H1 (cell line): ENCODE measurements around the gene RPA3. TPM values are rescaled to one million over a fixed set of nuclear protein-coding genes. Genes with fewer than 3 reads are reported as not detected.

Experiments used
- CTCF ChIA-PET: fragments of 300-600 bp; sonication (Branson Sonifier 250); formaldehyde crosslinking; loops from one replicate; lab custom pipeline; 2021; ENCODE audit not compliant: partially characterized antibody; lab: Charles Lee
- POLR2A ChIA-PET: fragments of 300-600 bp; sonication (Branson Sonifier 250); formaldehyde crosslinking; loops from one replicate; lab custom pipeline; 2021; ENCODE audit warnings: inconsistent platforms; ENCODE audit not compliant: partially characterized antibody; lab: Charles Lee
- DNase-seq, 2 experiments: peaks; one replicate each; pipeline versions ENCODE4 v3.0.0 to v3.0.0-alpha.2; 2010 to 2022; ENCODE audit warnings: low spot score in 2 of 2, low read depth in 1 of 2, mixed read lengths in 1 of 2
- FAIRE-seq: peaks from 2 replicates; lab custom pipeline; 2011; peaks lifted over from hg19 to GRCh38; lab: Jason Lieb, UNC
- H2AFZ ChIP-seq: 2 replicates; pipeline ENCODE4 v1.8.1; 2012; ENCODE audit warnings: low read length, inconsistent platforms
- H2AK5ac ChIP-seq: 2 replicates; pipeline ENCODE4 v1.6.1; 2013; ENCODE audit warnings: low read depth, low read length
- H2BK120ac ChIP-seq: replicated peaks from 2 replicates; pipeline ENCODE3; 2013; ENCODE audit warnings: low read depth, low read length, inconsistent platforms
- H2BK12ac ChIP-seq: 2 replicates; pipeline ENCODE4 v1.6.1; 2013; ENCODE audit warnings: low read depth, low read length
- H2BK15ac ChIP-seq: 2 replicates; pipeline ENCODE4 v1.6.1; 2013; ENCODE audit warnings: low read length
- H2BK20ac ChIP-seq: 2 replicates; pipeline ENCODE4 v1.6.1; 2013; ENCODE audit warnings: low read length
- H2BK5ac ChIP-seq: 2 replicates; pipeline ENCODE4 v1.6.1; 2013; ENCODE audit warnings: low read depth, low read length
- H3K14ac ChIP-seq: 2 replicates; pipeline ENCODE4 v1.6.1; 2013; ENCODE audit warnings: inconsistent platforms; ENCODE audit not compliant: insufficient read length
- H3K18ac ChIP-seq: 2 replicates; pipeline ENCODE4 v1.6.1; 2013; ENCODE audit warnings: low read length; ENCODE audit errors: extremely low read depth
- H3K23ac ChIP-seq: 2 replicates; pipeline ENCODE4 v1.6.1; 2013; ENCODE audit warnings: inconsistent platforms; ENCODE audit not compliant: insufficient read length
- H3K23me2 ChIP-seq: 2 replicates; pipeline ENCODE4 v1.6.1; 2013; ENCODE audit warnings: low read depth, low read length
- H3K27ac ChIP-seq: 2 replicates; pipeline ENCODE4 v1.6.1; 2011; ENCODE audit warnings: low read depth, low read length, inconsistent platforms
- H3K27me3 ChIP-seq, 4 experiments: replicated peaks in 1 of 4; 1 replicate in 1 of 4; 2 replicates in 3 of 4; pipeline versions ENCODE4 v1.6.1 to v1.8.1; 2011 to 2013; ENCODE audit warnings: low read length in 3 of 4, mild to moderate bottlenecking in 3 of 4, inconsistent platforms in 2 of 4, mixed read lengths in 2 of 4, moderate library complexity in 1 of 4; ENCODE audit not compliant: control insufficient read depth in 3 of 4, insufficient read depth in 3 of 4; ENCODE audit errors: extremely low read depth in 1 of 4
- H3K36me3 ChIP-seq, 4 experiments: 2 replicates each; pipeline versions ENCODE4 v1.6.1 to v1.8.1; 2011 to 2013; ENCODE audit warnings: mild to moderate bottlenecking in 4 of 4, low read length in 3 of 4, moderate library complexity in 2 of 4, control low read depth in 1 of 4, inconsistent platforms in 1 of 4; ENCODE audit not compliant: insufficient read depth in 4 of 4, control insufficient read depth in 2 of 4
- H3K4ac ChIP-seq: replicated peaks from 2 replicates; pipeline ENCODE3; 2013; ENCODE audit warnings: low read length, low read depth, mixed read lengths, inconsistent platforms; ENCODE audit not compliant: insufficient read length
- H3K4me1 ChIP-seq, 4 experiments: replicated peaks in 1 of 4; 1 replicate in 1 of 4; 2 replicates in 3 of 4; pipeline versions ENCODE4 v1.6.1 to v1.8.1; 2011 to 2013; ENCODE audit warnings: low read length in 3 of 4, inconsistent platforms in 2 of 4, mixed read lengths in 1 of 4; ENCODE audit not compliant: insufficient read depth in 4 of 4, control insufficient read depth in 3 of 4
- H3K4me2 ChIP-seq, 2 experiments: 2 replicates each; pipeline versions ENCODE4 v1.6.1 to v1.8.1; 2011 to 2013; ENCODE audit warnings: low read depth in 2 of 2, low read length in 2 of 2, control low read depth in 1 of 2, inconsistent platforms in 1 of 2, mild to moderate bottlenecking in 1 of 2; ENCODE audit not compliant: insufficient read depth in 1 of 2
- H3K4me3 ChIP-seq, 4 experiments: fragments of 200-600, 300-600 bp in 1 of 4; sonication (generic), shearing (Covaris generic), sonication (Bioruptor Twin) in 1 of 4; 2 replicates each; pipeline versions ENCODE4 v1.5.1 to v1.8.1; 2011 to 2016; ENCODE audit warnings: low read length in 4 of 4, low read depth in 3 of 4, control low read depth in 2 of 4, inconsistent platforms in 2 of 4, mild to moderate bottlenecking in 2 of 4, mixed read lengths in 1 of 4, moderate library complexity in 1 of 4; ENCODE audit not compliant: insufficient read depth in 2 of 4; ENCODE audit errors: extremely low read depth in 1 of 4
- H3K56ac ChIP-seq: replicated peaks from 2 replicates; pipeline ENCODE3; 2013; ENCODE audit warnings: low read depth, mild to moderate bottlenecking, mixed read lengths, low read length, inconsistent platforms; ENCODE audit not compliant: insufficient read length
- H3K79me1 ChIP-seq: 2 replicates; pipeline ENCODE4 v1.6.1; 2013; ENCODE audit warnings: low read depth, low read length, control low read depth
- H3K79me2 ChIP-seq, 2 experiments: 2 replicates each; pipeline versions ENCODE4 v1.6.1 to v1.8.1; 2012 to 2013; ENCODE audit warnings: low read length in 2 of 2, mild to moderate bottlenecking in 2 of 2, inconsistent platforms in 1 of 2; ENCODE audit not compliant: insufficient read depth in 2 of 2, control insufficient read depth in 1 of 2
- H3K9ac ChIP-seq, 4 experiments: replicated peaks in 1 of 4; 1 replicate in 1 of 4; 2 replicates in 3 of 4; pipeline versions ENCODE4 v1.6.1 to v1.8.1; 2011 to 2013; ENCODE audit warnings: low read depth in 3 of 4, low read length in 3 of 4, control low read depth in 2 of 4, mild to moderate bottlenecking in 2 of 4, moderate library complexity in 2 of 4, inconsistent platforms in 1 of 4; ENCODE audit errors: extremely low read depth in 1 of 4
- H3K9me3 ChIP-seq, 2 experiments: 2 replicates each; pipeline versions ENCODE4 v1.6.1 to v1.8.1; 2012 to 2013; ENCODE audit warnings: mild to moderate bottlenecking in 2 of 2, moderate library complexity in 2 of 2, control low read depth in 1 of 2, inconsistent platforms in 1 of 2, low read depth in 1 of 2, low read length in 1 of 2, mixed read lengths in 1 of 2; ENCODE audit not compliant: insufficient read depth in 2 of 2
- H4K20me1 ChIP-seq, 2 experiments: replicated peaks in 1 of 2; 2 replicates each; pipeline versions ENCODE3 to v1.8.1; 2011 to 2013; ENCODE audit warnings: inconsistent platforms in 2 of 2, low read length in 2 of 2, mild to moderate bottlenecking in 1 of 2; ENCODE audit not compliant: insufficient read depth in 2 of 2, control insufficient read depth in 1 of 2
- H4K5ac ChIP-seq: 2 replicates; pipeline ENCODE4 v1.6.1; 2013; ENCODE audit warnings: low read length, low read depth, mixed read lengths, inconsistent platforms; ENCODE audit not compliant: insufficient read length
- H4K8ac ChIP-seq: 2 replicates; pipeline ENCODE4 v1.8.0; 2013; ENCODE audit warnings: mild to moderate bottlenecking, moderate library complexity, low read length, inconsistent platforms; ENCODE audit not compliant: insufficient read depth; ENCODE audit errors: extremely low read depth
- H4K91ac ChIP-seq: replicated peaks from 2 replicates; pipeline ENCODE3; 2013; ENCODE audit warnings: low read length, mixed read lengths, inconsistent platforms; ENCODE audit not compliant: insufficient read length
- BACH1 ChIP-seq: IDR thresholded peaks from 2 replicates; pipeline ENCODE4 v1.6.1; 2012; ENCODE audit warnings: low read length, improper control_type of control experiment
- MAFK ChIP-seq: IDR thresholded peaks from 2 replicates; pipeline ENCODE4 v1.6.1; 2012; ENCODE audit warnings: low read depth, mild to moderate bottlenecking, improper control_type of control experiment, low read length
- WGBS, 2 experiments: shearing (Covaris generic) in 1 of 2; methylation state at CpG; one replicate each; pipeline versions ENCODE4 v1.1.6 to v1.1.7; 2013 to 2015; ENCODE audit warnings: low lambda C conversion rate in 2 of 2, mixed read lengths in 2 of 2, inconsistent platforms in 1 of 2, low coverage in 1 of 2, missing lambda C conversion rate in 1 of 2; ENCODE audit not compliant: insufficient replicate concordance in 2 of 2, insufficient coverage in 1 of 2, insufficient read length in 1 of 2; ENCODE audit errors: extremely low coverage in 1 of 2, missing lambda C conversion rate in 1 of 2; 5-methylcytosine and 5-hydroxymethylcytosine counted together
- polyA plus RNA-seq, 7 experiments: library from polyadenylated mRNA; depleted of rRNA in 3 of 7; stranded (reverse) in 5 of 7; unstranded in 2 of 7; fragments of >200 nt in 5 of 7; fragments of 200-250 nt in 2 of 7; gene quantifications; 1 replicate in 5 of 7; 2 replicates in 1 of 7; 4 replicates in 1 of 7; pipeline versions ENCODE4 v1.2.1 to v1.2.3, GENCODE V29; 2011 to 2013; ENCODE audit warnings: missing spikeins in 2 of 7, mixed read lengths in 2 of 7
- total RNA-seq: library from RNA; stranded (reverse); fragmentation: NEBNext Ultra II Directional; extraction: Animal tissue kit (Norgen Biotek cat#: 25700); gene quantifications from 2 replicates; pipeline ENCODE4 v1.2.1, GENCODE V29; 2021

RPA3 gene
- total and polyA plus RNA-seq, 2 of the 8 experiments (the other 6 are each of a cell fraction or from before 2014, with no cell fraction given), result 60.2 to 105 TPM

GRCh38 chr7:7739204-7740036, 21.0 kb upstream of the RPA3 start:
- H2AK5ac ChIP-seq, result no peak overlapping the region
- H3K9me3 ChIP-seq, result no peaks in the 10 kb centered on the region; a peak in 1 of 4 replicates
- no peak overlapping the region for H4K8ac ChIP-seq
- no peak overlapping the region for H3K14ac ChIP-seq
- H3K27me3 ChIP-seq, result no peaks in the 10 kb centered on the region
- CTCF ChIA-PET, result interaction anchor here (1.0 to 2.0 kb wide), 4 partner anchors 9 to 475 kb away, joined by 4 read pairs; no protein-coding TSS in a partner anchor
- H3K23ac ChIP-seq, result no peak overlapping the region
- H3K79me2 ChIP-seq, result no peaks in the 10 kb centered on the region
- 91% methylated on average over 4 of the region's 4 CpGs; no CpG with 5 or more reads in 1 of the 2 experiments for WGBS, 2 experiments
- no peak overlapping the region for H2BK12ac ChIP-seq
- H3K4ac ChIP-seq, result no peak overlapping the region
- FAIRE-seq (no peak), DNase-seq (no peak)
- no peak overlapping the region for H2BK20ac ChIP-seq
- no peak overlapping the region for H3K18ac ChIP-seq
- no peak overlapping the region for H3K27ac ChIP-seq
- no peak overlapping the region for H2BK15ac ChIP-seq
- H4K5ac ChIP-seq, result no peak overlapping the region
- no peak overlapping the region for H2AFZ ChIP-seq
- H2BK5ac ChIP-seq, result no peak overlapping the region
- no peaks in the 10 kb centered on the region for H3K36me3 ChIP-seq
- no peak overlapping the region for H3K4me2 ChIP-seq
- no peak overlapping the region for H3K56ac ChIP-seq
- H4K20me1 ChIP-seq, result no peaks in the 10 kb centered on the region
- no peak overlapping the region for H3K4me3 ChIP-seq
- H3K9ac ChIP-seq, result no peak overlapping the region
- peaks cover 0 to 7% (median 3%) of the 10 kb centered on the region in 4 experiments; a peak in 1 of 7 replicates for H3K4me1 ChIP-seq
- H4K91ac ChIP-seq, result no peak overlapping the region
- H2BK120ac ChIP-seq, result no peak overlapping the region
- TF ChIP-seq MAFK, result 0 out of 2 replicates have a peak, but pooled peaks have one; percentile 56
- no peak for TF ChIP-seq BACH1
- no peaks in the 10 kb centered on the region for H3K79me1 ChIP-seq
- POLR2A ChIA-PET, result interaction anchor here (0.6 to 1.1 kb wide), 2 partner anchors 12 to 153 kb away, joined by 3 read pairs; no protein-coding TSS in a partner anchor
- H3K23me2 ChIP-seq, result no peaks in the 10 kb centered on the region
